GM23338 (cell line): ENCODE results near the gene DAPK2. TPM values are rescaled to one million over a fixed set of nuclear protein-coding genes. Genes with fewer than 3 reads are reported as not detected.

ENCODE experiments used
- ATAC-seq: fragments of 200-7000 bp; cut with Tn5 transposase; 3 replicates; pipeline ENCODE4 v1.9.1; 2020
- DNase-seq: peaks from one replicate; pipeline ENCODE4 v3.0.0-alpha.2; 2015; ENCODE audit warnings: low spot score
- H2AFZ ChIP-seq: fragments of 200-600 bp; sonication (generic); 2 replicates; pipeline ENCODE4 v1.8.0; 2016; ENCODE audit warnings: antibody characterized with exemption, mild to moderate bottlenecking, moderate library complexity
- H3F3A ChIP-seq: fragments of 200-600 bp; sonication (generic); replicated peaks from 2 replicates; pipeline ENCODE4 v1.8.0; 2017; ENCODE audit warnings: antibody characterized with exemption, mixed run types, low read depth
- H3K27ac ChIP-seq: fragments of 200-600 bp; sonication (generic); 2 replicates; pipeline ENCODE4 v1.6.1; 2016; ENCODE audit warnings: low read depth
- H3K27me3 ChIP-seq: fragments of 200-600 bp; sonication (generic); 2 replicates; pipeline ENCODE4 v1.8.0; 2016; ENCODE audit warnings: mild to moderate bottlenecking, mixed run types, moderate library complexity; ENCODE audit not compliant: insufficient read depth
- H3K36me3 ChIP-seq: fragments of 200-600 bp; sonication (generic); 2 replicates; pipeline ENCODE4 v1.8.0; 2016; ENCODE audit warnings: mild to moderate bottlenecking; ENCODE audit not compliant: insufficient read depth
- H3K4me1 ChIP-seq: fragments of 200-600 bp; sonication (generic); 2 replicates; pipeline ENCODE4 v1.8.0; 2016; ENCODE audit warnings: mild to moderate bottlenecking, moderate library complexity; ENCODE audit not compliant: insufficient read depth
- H3K4me2 ChIP-seq: fragments of 200-600 bp; sonication (generic); 2 replicates; pipeline ENCODE4 v1.7.1; 2017; ENCODE audit warnings: mixed run types
- H3K4me3 ChIP-seq: fragments of 200-600 bp; sonication (generic); 2 replicates; pipeline ENCODE4 v1.6.1; 2016; ENCODE audit warnings: mixed run types
- H3K79me2 ChIP-seq: fragments of 200-600 bp; sonication (generic); replicated peaks from 2 replicates; pipeline ENCODE4 v1.8.0; 2017; ENCODE audit warnings: mild to moderate bottlenecking; ENCODE audit not compliant: insufficient read depth
- H3K9me2 ChIP-seq: fragments of 200-600 bp; sonication (generic); 2 replicates; pipeline ENCODE4 v1.8.0; 2017; ENCODE audit not compliant: insufficient read depth
- H4K20me1 ChIP-seq: fragments of 200-600 bp; sonication (generic); replicated peaks from 2 replicates; pipeline ENCODE4 v1.8.0; 2017; ENCODE audit warnings: mild to moderate bottlenecking; ENCODE audit not compliant: insufficient read depth
- H3K27ac Mint-ChIP-seq: 2 replicates; pipeline ENCODE4 v1.8.0; 2020; ENCODE audit warnings: inconsistent platforms, mild to moderate bottlenecking, moderate library complexity, mixed read lengths
- H3K27me3 Mint-ChIP-seq: 3 replicates; pipeline ENCODE4 v1.8.0; 2022; ENCODE audit warnings: low read depth, mild to moderate bottlenecking, moderate library complexity, mixed read lengths, inconsistent platforms; ENCODE audit not compliant: insufficient read depth, poor library complexity
- H3K36me3 Mint-ChIP-seq: 3 replicates; pipeline ENCODE4 v1.8.0; 2021; ENCODE audit warnings: low read depth, mild to moderate bottlenecking, inconsistent platforms, moderate library complexity, mixed read lengths
- H3K4me1 Mint-ChIP-seq: 3 replicates; pipeline ENCODE4 v1.8.0; 2020; ENCODE audit warnings: mild to moderate bottlenecking, inconsistent platforms, mixed read lengths
- H3K4me3 Mint-ChIP-seq: 3 replicates; pipeline ENCODE4 v1.8.0; 2021; ENCODE audit warnings: moderate library complexity, mild to moderate bottlenecking, inconsistent platforms, mixed read lengths
- H3K9me3 Mint-ChIP-seq: 3 replicates; pipeline ENCODE4 v1.8.0; 2020; ENCODE audit warnings: moderate library complexity, mild to moderate bottlenecking, inconsistent platforms, mixed read lengths
- EZH2 ChIP-seq: fragments of 200-600 bp; sonication (generic); IDR thresholded peaks from one replicate; pipeline ENCODE4 v1.8.0; 2017; ENCODE audit warnings: antibody characterized with exemption, mild to moderate bottlenecking, low read depth; ENCODE audit not compliant: unreplicated experiment
- EZH2phosphoT487 ChIP-seq: fragments of 200-600 bp; sonication (generic); IDR thresholded peaks from one replicate; pipeline ENCODE4 v1.8.1; 2018; ENCODE audit warnings: antibody characterized with exemption; ENCODE audit not compliant: unreplicated experiment
- JUNB ChIP-seq: IDR thresholded peaks from one replicate; pipeline ENCODE4 v1.6.1; 2016; ENCODE audit warnings: antibody characterized with exemption; ENCODE audit not compliant: unreplicated experiment
- NANOG ChIP-seq: IDR thresholded peaks from 2 replicates; pipeline ENCODE4 v1.6.1; 2016; ENCODE audit warnings: antibody characterized with exemption, borderline replicate concordance
- STAT1 ChIP-seq: IDR thresholded peaks from one replicate; pipeline ENCODE4 v1.6.1; 2016; ENCODE audit warnings: antibody characterized with exemption; ENCODE audit not compliant: unreplicated experiment
- ZNF114 ChIP-seq: fragments of 250-450 bp; sonication (Bioruptor Pico); IDR thresholded peaks from 2 replicates; pipeline ENCODE4 v1.5.0; 2020; ENCODE audit warnings: mild to moderate bottlenecking, moderate library complexity
- ZNF331 ChIP-seq: fragments of 250-450 bp; sonication (Bioruptor Pico); IDR thresholded peaks from 2 replicates; pipeline ENCODE4 v1.5.0; 2020; ENCODE audit warnings: low read depth, mild to moderate bottlenecking, moderate library complexity
- polyA plus RNA-seq: library from polyadenylated mRNA; unstranded; fragments of >200 nt; fragmentation: Nextera tagmentation; extraction: Ambion mirVana; gene quantifications from 2 replicates; pipeline ENCODE4 v1.2.1, GENCODE V29; 2016
- total RNA-seq: library from RNA; depleted of rRNA; stranded (reverse); fragments of >200 nt; shearing (Covaris generic); gene quantifications from 2 replicates; pipeline ENCODE4 v1.2.3, GENCODE V29; 2014
- TF ChIP-seq, protein P1 (sequence below): fragments of 250-450 bp; sonication (Bioruptor Pico); IDR thresholded peaks from 2 replicates; pipeline ENCODE4 v1.5.0; 2020; ENCODE audit warnings: mild to moderate bottlenecking, moderate library complexity
- TF ChIP-seq, protein P2 (sequence below), 2 experiments: fragments of 200-600 bp in 1 of 2; sonication (generic) in 1 of 2; conservative IDR thresholded peaks; 2 replicates each; pipeline versions ENCODE4 v1.5.1 to v1.6.1; 2016 to 2017; ENCODE audit warnings: antibody characterized with exemption in 2 of 2, low read depth in 2 of 2, mild to moderate bottlenecking in 2 of 2, moderate library complexity in 1 of 2
- TF ChIP-seq, protein P3 (sequence below): IDR thresholded peaks from one replicate; pipeline ENCODE4 v1.6.1; 2018; ENCODE audit warnings: antibody characterized with exemption; ENCODE audit not compliant: unreplicated experiment

The DAPK2 gene
- total and polyA plus RNA-seq, 2 experiments from 2014 or later: 1.6 to 3.1 TPM

DNA sequence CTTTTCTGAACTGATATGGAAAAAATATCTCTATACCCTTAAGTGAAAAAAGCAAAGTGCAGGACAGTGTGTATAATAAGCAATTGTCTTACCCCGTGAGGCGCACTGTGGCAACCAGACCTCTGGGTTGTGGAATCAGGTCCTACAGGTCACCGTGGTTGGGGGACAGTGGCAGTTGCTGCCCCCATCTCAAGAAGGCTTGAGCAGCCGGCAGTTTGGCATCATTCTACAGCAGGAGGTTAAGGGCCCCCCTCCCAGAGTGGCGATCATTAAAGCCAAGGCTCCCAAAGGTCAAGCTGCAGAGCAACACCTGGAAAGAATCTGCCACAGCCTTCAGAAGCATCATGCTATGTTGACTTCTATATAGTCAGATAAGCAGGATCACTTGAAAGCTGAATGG, 156.5 kb downstream of the DAPK2 start:
- Mint-ChIP-seq H3K27ac (no peak overlapping the region), H3K4me1 (peaks cover 1% of the 10 kb centered on the region; the same call in 2 of the 3 replicates), H3K9me3 (no peaks in the 10 kb centered on the region), H3K4me3 (no peak overlapping the region), H3K27me3 (no peaks in the 10 kb centered on the region), H3K36me3 (no peaks in the 10 kb centered on the region)
- no peak overlapping the region for H3K27ac ChIP-seq
- no peaks in the 10 kb centered on the region for H3K27me3 ChIP-seq
- DNase-seq: no peak
- no peaks in the 10 kb centered on the region for H3K4me1 ChIP-seq
- TF ChIP-seq ZNF114 (CRISPR knock-in tag) (no peak), JUNB (no peak), STAT1 (no peak), EZH2 (no peak), ZNF331 (CRISPR knock-in tag) (no peak), EZH2phosphoT487 (no peak), NANOG (no peak)
- TF ChIP-seq, protein P1, sequence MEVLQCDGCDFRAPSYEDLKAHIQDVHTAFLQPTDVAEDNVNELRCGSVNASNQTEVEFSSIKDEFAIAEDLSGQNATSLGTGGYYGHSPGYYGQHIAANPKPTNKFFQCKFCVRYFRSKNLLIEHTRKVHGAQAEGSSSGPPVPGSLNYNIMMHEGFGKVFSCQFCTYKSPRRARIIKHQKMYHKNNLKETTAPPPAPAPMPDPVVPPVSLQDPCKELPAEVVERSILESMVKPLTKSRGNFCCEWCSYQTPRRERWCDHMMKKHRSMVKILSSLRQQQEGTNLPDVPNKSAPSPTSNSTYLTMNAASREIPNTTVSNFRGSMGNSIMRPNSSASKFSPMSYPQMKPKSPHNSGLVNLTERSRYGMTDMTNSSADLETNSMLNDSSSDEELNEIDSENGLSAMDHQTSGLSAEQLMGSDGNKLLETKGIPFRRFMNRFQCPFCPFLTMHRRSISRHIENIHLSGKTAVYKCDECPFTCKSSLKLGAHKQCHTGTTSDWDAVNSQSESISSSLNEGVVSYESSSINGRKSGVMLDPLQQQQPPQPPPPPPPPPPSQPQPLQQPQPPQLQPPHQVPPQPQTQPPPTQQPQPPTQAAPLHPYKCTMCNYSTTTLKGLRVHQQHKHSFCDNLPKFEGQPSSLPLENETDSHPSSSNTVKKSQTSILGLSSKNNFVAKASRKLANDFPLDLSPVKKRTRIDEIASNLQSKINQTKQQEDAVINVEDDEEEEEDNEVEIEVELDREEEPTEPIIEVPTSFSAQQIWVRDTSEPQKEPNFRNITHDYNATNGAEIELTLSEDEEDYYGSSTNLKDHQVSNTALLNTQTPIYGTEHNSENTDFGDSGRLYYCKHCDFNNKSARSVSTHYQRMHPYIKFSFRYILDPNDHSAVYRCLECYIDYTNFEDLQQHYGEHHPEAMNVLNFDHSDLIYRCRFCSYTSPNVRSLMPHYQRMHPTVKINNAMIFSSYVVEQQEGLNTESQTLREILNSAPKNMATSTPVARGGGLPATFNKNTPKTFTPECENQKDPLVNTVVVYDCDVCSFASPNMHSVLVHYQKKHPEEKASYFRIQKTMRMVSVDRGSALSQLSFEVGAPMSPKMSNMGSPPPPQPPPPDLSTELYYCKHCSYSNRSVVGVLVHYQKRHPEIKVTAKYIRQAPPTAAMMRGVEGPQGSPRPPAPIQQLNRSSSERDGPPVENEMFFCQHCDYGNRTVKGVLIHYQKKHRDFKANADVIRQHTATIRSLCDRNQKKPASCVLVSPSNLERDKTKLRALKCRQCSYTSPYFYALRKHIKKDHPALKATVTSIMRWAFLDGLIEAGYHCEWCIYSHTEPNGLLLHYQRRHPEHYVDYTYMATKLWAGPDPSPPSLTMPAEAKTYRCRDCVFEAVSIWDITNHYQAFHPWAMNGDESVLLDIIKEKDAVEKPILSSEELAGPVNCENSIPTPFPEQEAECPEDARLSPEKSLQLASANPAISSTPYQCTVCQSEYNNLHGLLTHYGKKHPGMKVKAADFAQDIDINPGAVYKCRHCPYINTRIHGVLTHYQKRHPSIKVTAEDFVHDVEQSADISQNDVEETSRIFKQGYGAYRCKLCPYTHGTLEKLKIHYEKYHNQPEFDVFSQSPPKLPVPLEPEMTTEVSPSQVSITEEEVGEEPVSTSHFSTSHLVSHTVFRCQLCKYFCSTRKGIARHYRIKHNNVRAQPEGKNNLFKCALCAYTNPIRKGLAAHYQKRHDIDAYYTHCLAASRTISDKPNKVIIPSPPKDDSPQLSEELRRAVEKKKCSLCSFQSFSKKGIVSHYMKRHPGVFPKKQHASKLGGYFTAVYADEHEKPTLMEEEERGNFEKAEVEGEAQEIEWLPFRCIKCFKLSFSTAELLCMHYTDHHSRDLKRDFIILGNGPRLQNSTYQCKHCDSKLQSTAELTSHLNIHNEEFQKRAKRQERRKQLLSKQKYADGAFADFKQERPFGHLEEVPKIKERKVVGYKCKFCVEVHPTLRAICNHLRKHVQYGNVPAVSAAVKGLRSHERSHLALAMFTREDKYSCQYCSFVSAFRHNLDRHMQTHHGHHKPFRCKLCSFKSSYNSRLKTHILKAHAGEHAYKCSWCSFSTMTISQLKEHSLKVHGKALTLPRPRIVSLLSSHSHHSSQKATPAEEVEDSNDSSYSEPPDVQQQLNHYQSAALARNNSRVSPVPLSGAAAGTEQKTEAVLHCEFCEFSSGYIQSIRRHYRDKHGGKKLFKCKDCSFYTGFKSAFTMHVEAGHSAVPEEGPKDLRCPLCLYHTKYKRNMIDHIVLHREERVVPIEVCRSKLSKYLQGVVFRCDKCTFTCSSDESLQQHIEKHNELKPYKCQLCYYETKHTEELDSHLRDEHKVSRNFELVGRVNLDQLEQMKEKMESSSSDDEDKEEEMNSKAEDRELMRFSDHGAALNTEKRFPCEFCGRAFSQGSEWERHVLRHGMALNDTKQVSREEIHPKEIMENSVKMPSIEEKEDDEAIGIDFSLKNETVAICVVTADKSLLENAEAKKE: no peak
- TF ChIP-seq, protein P2, sequence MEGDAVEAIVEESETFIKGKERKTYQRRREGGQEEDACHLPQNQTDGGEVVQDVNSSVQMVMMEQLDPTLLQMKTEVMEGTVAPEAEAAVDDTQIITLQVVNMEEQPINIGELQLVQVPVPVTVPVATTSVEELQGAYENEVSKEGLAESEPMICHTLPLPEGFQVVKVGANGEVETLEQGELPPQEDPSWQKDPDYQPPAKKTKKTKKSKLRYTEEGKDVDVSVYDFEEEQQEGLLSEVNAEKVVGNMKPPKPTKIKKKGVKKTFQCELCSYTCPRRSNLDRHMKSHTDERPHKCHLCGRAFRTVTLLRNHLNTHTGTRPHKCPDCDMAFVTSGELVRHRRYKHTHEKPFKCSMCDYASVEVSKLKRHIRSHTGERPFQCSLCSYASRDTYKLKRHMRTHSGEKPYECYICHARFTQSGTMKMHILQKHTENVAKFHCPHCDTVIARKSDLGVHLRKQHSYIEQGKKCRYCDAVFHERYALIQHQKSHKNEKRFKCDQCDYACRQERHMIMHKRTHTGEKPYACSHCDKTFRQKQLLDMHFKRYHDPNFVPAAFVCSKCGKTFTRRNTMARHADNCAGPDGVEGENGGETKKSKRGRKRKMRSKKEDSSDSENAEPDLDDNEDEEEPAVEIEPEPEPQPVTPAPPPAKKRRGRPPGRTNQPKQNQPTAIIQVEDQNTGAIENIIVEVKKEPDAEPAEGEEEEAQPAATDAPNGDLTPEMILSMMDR (conservative IDR thresholded peaks at IDR 0.05; ENCODE audit: low read depth in 2 of 2): no peak
- TF ChIP-seq, protein P3, sequence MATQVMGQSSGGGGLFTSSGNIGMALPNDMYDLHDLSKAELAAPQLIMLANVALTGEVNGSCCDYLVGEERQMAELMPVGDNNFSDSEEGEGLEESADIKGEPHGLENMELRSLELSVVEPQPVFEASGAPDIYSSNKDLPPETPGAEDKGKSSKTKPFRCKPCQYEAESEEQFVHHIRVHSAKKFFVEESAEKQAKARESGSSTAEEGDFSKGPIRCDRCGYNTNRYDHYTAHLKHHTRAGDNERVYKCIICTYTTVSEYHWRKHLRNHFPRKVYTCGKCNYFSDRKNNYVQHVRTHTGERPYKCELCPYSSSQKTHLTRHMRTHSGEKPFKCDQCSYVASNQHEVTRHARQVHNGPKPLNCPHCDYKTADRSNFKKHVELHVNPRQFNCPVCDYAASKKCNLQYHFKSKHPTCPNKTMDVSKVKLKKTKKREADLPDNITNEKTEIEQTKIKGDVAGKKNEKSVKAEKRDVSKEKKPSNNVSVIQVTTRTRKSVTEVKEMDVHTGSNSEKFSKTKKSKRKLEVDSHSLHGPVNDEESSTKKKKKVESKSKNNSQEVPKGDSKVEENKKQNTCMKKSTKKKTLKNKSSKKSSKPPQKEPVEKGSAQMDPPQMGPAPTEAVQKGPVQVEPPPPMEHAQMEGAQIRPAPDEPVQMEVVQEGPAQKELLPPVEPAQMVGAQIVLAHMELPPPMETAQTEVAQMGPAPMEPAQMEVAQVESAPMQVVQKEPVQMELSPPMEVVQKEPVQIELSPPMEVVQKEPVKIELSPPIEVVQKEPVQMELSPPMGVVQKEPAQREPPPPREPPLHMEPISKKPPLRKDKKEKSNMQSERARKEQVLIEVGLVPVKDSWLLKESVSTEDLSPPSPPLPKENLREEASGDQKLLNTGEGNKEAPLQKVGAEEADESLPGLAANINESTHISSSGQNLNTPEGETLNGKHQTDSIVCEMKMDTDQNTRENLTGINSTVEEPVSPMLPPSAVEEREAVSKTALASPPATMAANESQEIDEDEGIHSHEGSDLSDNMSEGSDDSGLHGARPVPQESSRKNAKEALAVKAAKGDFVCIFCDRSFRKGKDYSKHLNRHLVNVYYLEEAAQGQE: no peak
- H3K4me3 ChIP-seq: no peak overlapping the region
- H4K20me1 ChIP-seq: no peaks in the 10 kb centered on the region
- no peaks in the 10 kb centered on the region for H3F3A ChIP-seq
- no peaks in the 10 kb centered on the region for H3K79me2 ChIP-seq
- H3K9me2 ChIP-seq: no peaks in the 10 kb centered on the region
- no peak overlapping the region for H2AFZ ChIP-seq
- no peak overlapping the region for H3K4me2 ChIP-seq
- ATAC-seq: no peak
- no peaks in the 10 kb centered on the region for H3K36me3 ChIP-seq
